H9 (cell line): Measurements from ENCODE around the gene AADAC. TPM values are rescaled to one million over a fixed set of nuclear protein-coding genes. Genes with fewer than 3 reads are reported as not detected.

ENCODE experiments used
- DNase-seq: peaks from one replicate; pipeline ENCODE4 v3.0.0-alpha.2; 2017
- H2AFZ ChIP-seq: one replicate; pipeline ENCODE4 v1.6.1; 2013; ENCODE audit warnings: mild to moderate bottlenecking, low read length, control low read depth, moderate library complexity
- H2AK5ac ChIP-seq: 2 replicates; pipeline ENCODE4 v1.6.1; 2013; ENCODE audit warnings: low read length, control low read depth, mixed read lengths; ENCODE audit not compliant: insufficient read length
- H2BK120ac ChIP-seq: one replicate; pipeline ENCODE4 v1.6.1; 2013; ENCODE audit warnings: low read depth, mild to moderate bottlenecking, low read length, control low read depth, inconsistent platforms; ENCODE audit not compliant: poor library complexity, severe bottlenecking
- H2BK12ac ChIP-seq: 2 replicates; pipeline ENCODE4 v1.6.1; 2013; ENCODE audit warnings: low read length, control low read depth, mixed read lengths, low read depth; ENCODE audit not compliant: insufficient read length
- H2BK15ac ChIP-seq: 2 replicates; pipeline ENCODE4 v1.6.1; 2013; ENCODE audit warnings: low read depth, low read length, control low read depth
- H2BK20ac ChIP-seq: one replicate; pipeline ENCODE4 v1.6.1; 2013; ENCODE audit warnings: low read depth, mild to moderate bottlenecking, low read length, control low read depth, inconsistent platforms; ENCODE audit not compliant: poor library complexity, severe bottlenecking
- H2BK5ac ChIP-seq: 2 replicates; pipeline ENCODE4 v1.6.1; 2013; ENCODE audit warnings: low read length, control low read depth, mixed read lengths; ENCODE audit not compliant: insufficient read length
- H3K14ac ChIP-seq: 2 replicates; pipeline ENCODE4 v1.6.1; 2013; ENCODE audit warnings: low read length, control low read depth; ENCODE audit not compliant: insufficient read depth
- H3K18ac ChIP-seq: 2 replicates; pipeline ENCODE4 v1.6.1; 2013; ENCODE audit warnings: low read depth, mild to moderate bottlenecking, mixed read lengths, low read length, control low read depth; ENCODE audit not compliant: insufficient read length
- H3K23ac ChIP-seq: 2 replicates; pipeline ENCODE4 v1.6.1; 2013; ENCODE audit warnings: low read length, control low read depth, mixed read lengths, low read depth; ENCODE audit not compliant: insufficient read length
- H3K23me2 ChIP-seq: 2 replicates; pipeline ENCODE4 v1.6.1; 2013; ENCODE audit warnings: low read depth, mild to moderate bottlenecking, mixed read lengths, low read length, control low read depth; ENCODE audit not compliant: insufficient read length, poor library complexity, severe bottlenecking
- H3K27ac ChIP-seq: 2 replicates; pipeline ENCODE4 v1.5.1; 2013; ENCODE audit warnings: low read length, control low read depth, mixed read lengths, low read depth; ENCODE audit not compliant: insufficient read length
- H3K27me3 ChIP-seq: 2 replicates; pipeline ENCODE4 v1.6.1; 2013; ENCODE audit warnings: low read length, control low read depth, inconsistent platforms; ENCODE audit not compliant: insufficient read depth
- H3K4ac ChIP-seq: 2 replicates; pipeline ENCODE4 v1.6.1; 2013; ENCODE audit warnings: low read depth, mild to moderate bottlenecking, control low read depth, inconsistent platforms, low read length, moderate library complexity
- H3K4me1 ChIP-seq: 2 replicates; pipeline ENCODE4 v1.6.1; 2013; ENCODE audit warnings: low read length, control low read depth, inconsistent platforms; ENCODE audit not compliant: insufficient read depth
- H3K4me2 ChIP-seq: 2 replicates; pipeline ENCODE4 v1.6.1; 2013; ENCODE audit warnings: low read length, control low read depth, mixed read lengths; ENCODE audit not compliant: insufficient read length, insufficient read depth
- H3K56ac ChIP-seq: 2 replicates; pipeline ENCODE4 v1.6.1; 2013; ENCODE audit warnings: low read depth, mild to moderate bottlenecking, mixed read lengths, low read length, control low read depth; ENCODE audit not compliant: insufficient read length
- H3K79me1 ChIP-seq: 2 replicates; pipeline ENCODE4 v1.6.1; 2013; ENCODE audit warnings: low read depth, mild to moderate bottlenecking, moderate library complexity, low read length, control low read depth, inconsistent platforms; ENCODE audit not compliant: insufficient read depth, poor library complexity, severe bottlenecking
- H3K79me2 ChIP-seq: 2 replicates; pipeline ENCODE4 v1.6.1; 2013; ENCODE audit warnings: low read length, control low read depth, inconsistent platforms; ENCODE audit not compliant: insufficient read depth
- H3K9ac ChIP-seq: 2 replicates; pipeline ENCODE4 v1.6.1; 2013; ENCODE audit warnings: low read length, control low read depth, mixed read lengths; ENCODE audit not compliant: insufficient read length; ENCODE audit errors: extremely low read depth
- H3K9me3 ChIP-seq: one replicate; pipeline ENCODE4 v1.6.1; 2013; ENCODE audit warnings: low read depth, low read length, inconsistent platforms; ENCODE audit not compliant: control insufficient read depth
- H3T11ph ChIP-seq: one replicate; pipeline ENCODE4 v1.6.1; 2013; ENCODE audit warnings: mild to moderate bottlenecking, low read length, control low read depth, inconsistent platforms
- H4K20me1 ChIP-seq: one replicate; pipeline ENCODE4 v1.6.1; 2013; ENCODE audit not compliant: control insufficient read depth, insufficient read length, insufficient read depth
- H4K5ac ChIP-seq: 2 replicates; pipeline ENCODE4 v1.6.1; 2013; ENCODE audit warnings: low read depth, mild to moderate bottlenecking, mixed read lengths, low read length, control low read depth; ENCODE audit not compliant: insufficient read length
- H4K8ac ChIP-seq: replicated peaks from 2 replicates; pipeline ENCODE4 v1.6.1; 2013; ENCODE audit warnings: low read length, control low read depth, mixed read lengths, low read depth; ENCODE audit not compliant: insufficient read length
- H4K91ac ChIP-seq: 2 replicates; pipeline ENCODE4 v1.6.1; 2013; ENCODE audit warnings: low read depth, mild to moderate bottlenecking, moderate library complexity, mixed read lengths, low read length, control low read depth; ENCODE audit not compliant: insufficient read length
- H3K27ac Mint-ChIP-seq, 3 experiments: 2 replicates in 2 of 3; 3 replicates in 1 of 3; pipeline ENCODE4 v1.8.0; 2020 to 2021; ENCODE audit warnings: mixed read lengths in 3 of 3, mild to moderate bottlenecking in 1 of 3, moderate library complexity in 1 of 3
- H3K27me3 Mint-ChIP-seq: 2 replicates; pipeline ENCODE4 v1.8.0; 2021; ENCODE audit warnings: low read depth, mild to moderate bottlenecking, moderate library complexity, mixed read lengths
- H3K36me3 Mint-ChIP-seq, 3 experiments: 2 replicates in 2 of 3; 3 replicates in 1 of 3; pipeline ENCODE4 v1.8.0; 2020 to 2021; ENCODE audit warnings: low read depth in 3 of 3, mixed read lengths in 3 of 3; ENCODE audit not compliant: insufficient read depth in 1 of 3
- H3K4me1 Mint-ChIP-seq, 2 experiments: 2 replicates each; pipeline ENCODE4 v1.8.0; 2020; ENCODE audit warnings: mixed read lengths in 2 of 2
- H3K4me3 Mint-ChIP-seq, 2 experiments: 2 replicates in 1 of 2; 3 replicates in 1 of 2; pipeline ENCODE4 v1.8.0; 2020 to 2021; ENCODE audit warnings: mild to moderate bottlenecking in 2 of 2, mixed read lengths in 2 of 2, moderate library complexity in 1 of 2
- H3K9me3 Mint-ChIP-seq, 2 experiments: 2 replicates in 1 of 2; 3 replicates in 1 of 2; pipeline ENCODE4 v1.8.0; 2020; ENCODE audit warnings: mild to moderate bottlenecking in 2 of 2, mixed read lengths in 2 of 2, moderate library complexity in 1 of 2
- CTCF ChIP-seq: fragments of 200-600 bp; sonication (generic); conservative IDR thresholded peaks from 3 replicates; pipeline ENCODE4 v1.8.0; 2021; ENCODE audit warnings: antibody characterized with exemption, mild to moderate bottlenecking
- WGBS: extraction: QIAGEN DNeasy Blood & Tissue Kit; methylation state at CpG from one replicate; pipeline ENCODE4 v1.1.7; 2013; ENCODE audit warnings: missing lambda C conversion rate, low lambda C conversion rate, mixed read lengths; ENCODE audit not compliant: insufficient read length; ENCODE audit errors: extremely low coverage; 5-methylcytosine and 5-hydroxymethylcytosine counted together
- total RNA-seq: library from RNA; stranded (reverse); gene quantifications from 2 replicates; pipeline ENCODE4 v1.2.1, GENCODE V29; 2021

AADAC gene
- total RNA-seq, 1 experiment from 2014 or later = not detected

- peak; percentile 93 for TF ChIP-seq CTCF
- DNase-seq = peak; percentile 38
- no peak overlapping the region for H2BK20ac ChIP-seq
- no peak overlapping the region for H3K27ac ChIP-seq
- no peak overlapping the region for H4K8ac ChIP-seq
- H3K79me2 ChIP-seq = no peaks in the 10 kb centered on the region
- Mint-ChIP-seq H3K27ac (no peak overlapping the region), H3K36me3 (no peaks in the 10 kb centered on the region), H3K4me3 (no peak overlapping the region), H3K9me3 (no peaks in the 10 kb centered on the region), H3K4me1 (peaks cover 13 to 14% of the 10 kb centered on the region in 2 experiments), H3K27me3 (no peaks in the 10 kb centered on the region)
- H4K20me1 ChIP-seq = no peaks in the 10 kb centered on the region
- H3K9ac ChIP-seq = no peak overlapping the region
- no peaks in the 10 kb centered on the region for H3K23me2 ChIP-seq
- WGBS = no CpG with 5 or more reads among the region's 19 CpGs
- H3K14ac ChIP-seq = no peak overlapping the region
- no peak overlapping the region for H2AFZ ChIP-seq
- H3K4me1 ChIP-seq = peaks cover 2% of the 10 kb centered on the region
- H2BK120ac ChIP-seq = no peak overlapping the region
- no peak overlapping the region for H3K4ac ChIP-seq
- no peak overlapping the region for H2AK5ac ChIP-seq
- no peak overlapping the region for H4K91ac ChIP-seq
- H3K18ac ChIP-seq = no peak overlapping the region
- H3K27me3 ChIP-seq = no peaks in the 10 kb centered on the region
- H2BK12ac ChIP-seq = no peak overlapping the region
- no peak overlapping the region for H3K4me2 ChIP-seq
- H4K5ac ChIP-seq = no peak overlapping the region
- no peaks in the 10 kb centered on the region for H3K9me3 ChIP-seq
- H3T11ph ChIP-seq = no peak overlapping the region
- no peaks in the 10 kb centered on the region for H3K79me1 ChIP-seq
- no peak overlapping the region for H3K23ac ChIP-seq
- no peak overlapping the region for H3K56ac ChIP-seq
- no peak overlapping the region for H2BK5ac ChIP-seq
- H2BK15ac ChIP-seq = no peak overlapping the region
Observed at GRCh38 chr3:151838574-151839312, 24.8 kb downstream of the AADAC start.
